Panc1 (cell line): ENCODE data around the gene COL1A1. TPM values are rescaled to one million over a fixed set of nuclear protein-coding genes. Genes with fewer than 3 reads are reported as not detected.

Source experiments
- ATAC-seq: fragments of 200-7000 bp; cut with Tn5 transposase; 2 replicates; pipeline ENCODE4 v1.9.1; 2020; ENCODE audit warnings: mild to moderate bottlenecking, moderate library complexity
- BruUV-seq: library from RNA; stranded (reverse); fragments of 400-500 nt; replicated peaks from 2 replicates; lab custom pipeline; 2021; lab: Mats Ljungman, UMichigan
- CTCF ChIA-PET: fragments of 300-600 bp; sonication (Branson Sonifier 250); formaldehyde crosslinking; loops from one replicate; lab custom pipeline; 2022; ENCODE audit warnings: antibody characterized with exemption; lab: Charles Lee
- POLR2A ChIA-PET: fragments of 300-600 bp; sonication (Branson Sonifier 250); formaldehyde crosslinking; loops from one replicate; lab custom pipeline; 2022; ENCODE audit warnings: antibody characterized with exemption; lab: Charles Lee
- DNase-seq: peaks from one replicate; pipeline ENCODE4 v3.0.0-alpha.2; 2010; ENCODE audit warnings: low read depth, low spot score
- H3K27ac ChIP-seq: 2 replicates; pipeline ENCODE4 v1.5.1; 2011; ENCODE audit warnings: mild to moderate bottlenecking, low read length, inconsistent platforms
- H3K27me3 ChIP-seq: fragments of 200-500 bp; sonication (Bioruptor generic); 2 replicates; pipeline ENCODE4 v1.6.0; 2014; ENCODE audit warnings: low read length, inconsistent platforms; ENCODE audit not compliant: control insufficient read depth, insufficient read depth
- H3K36me3 ChIP-seq: fragments of 200-500 bp; sonication (Bioruptor generic); 2 replicates; pipeline ENCODE4 v1.5.1; 2014; ENCODE audit warnings: inconsistent platforms, mild to moderate bottlenecking, low read length, moderate library complexity; ENCODE audit not compliant: control insufficient read depth, insufficient read depth
- H3K4me1 ChIP-seq: 2 replicates; pipeline ENCODE4 v1.5.1; 2011; ENCODE audit warnings: inconsistent platforms, mild to moderate bottlenecking, low read length, moderate library complexity; ENCODE audit not compliant: control insufficient read depth, insufficient read depth
- H3K4me3 ChIP-seq, 2 experiments: 2 replicates each; pipeline ENCODE4 v1.5.1; 2011 to 2012; ENCODE audit warnings: low read depth in 2 of 2, low read length in 2 of 2, mild to moderate bottlenecking in 2 of 2, inconsistent platforms in 1 of 2, moderate library complexity in 1 of 2
- H3K9me3 ChIP-seq: fragments of 200-500 bp; sonication (Bioruptor generic); 2 replicates; pipeline ENCODE4 v1.5.1; 2014; ENCODE audit warnings: low read depth, mild to moderate bottlenecking, inconsistent platforms, low read length, moderate library complexity; ENCODE audit not compliant: control insufficient read depth, insufficient read depth
- POLR2AphosphoS5 ChIP-seq: IDR thresholded peaks from 2 replicates; pipeline ENCODE4 v1.6.1; 2012; ENCODE audit warnings: mild to moderate bottlenecking, low read depth, low read length, moderate library complexity
- SIN3A ChIP-seq: IDR thresholded peaks from 2 replicates; pipeline ENCODE4 v1.6.1; 2012; ENCODE audit warnings: low read depth, mild to moderate bottlenecking, low read length, moderate library complexity, borderline replicate concordance; ENCODE audit not compliant: insufficient read depth
- TCF7L2 ChIP-seq: IDR thresholded peaks from 2 replicates; pipeline ENCODE4 v1.6.1; 2011; ENCODE audit warnings: mild to moderate bottlenecking, low read depth, low read length, inconsistent platforms
- in situ Hi-C: cut with HindIII; loops from 2 replicates; pipeline ENCODE4 v1.10.0; 2016; ENCODE audit warnings: low sequenced_read_pairs, low pct_unique_long_range_greater_than_20kb
- intact Hi-C: fragments of 100-400 bp; cut with micrococcal nuclease; formaldehyde crosslinking; loops from one replicate; pipeline ENCODE4 v1.10.0; 2022; ENCODE audit not compliant: unreplicated experiment
- total RNA-seq: library from RNA; stranded (reverse); gene quantifications from one replicate; pipeline ENCODE4 v1.2.1, GENCODE V29; 2021; ENCODE audit not compliant: unreplicated experiment
- TF ChIP-seq, protein P1 (sequence below): fragments of 450-650 bp; IDR thresholded peaks from 2 replicates; pipeline ENCODE4 v1.5.1; 2017; ENCODE audit warnings: mild to moderate bottlenecking
- TF ChIP-seq, protein P2 (sequence below), 2 experiments: IDR thresholded peaks; 2 replicates each; pipeline ENCODE4 v1.6.1; 2011 to 2012; ENCODE audit warnings: low read depth in 2 of 2, control low read depth in 1 of 2, low read length in 1 of 2, mild to moderate bottlenecking in 1 of 2, moderate library complexity in 1 of 2; ENCODE audit not compliant: insufficient read depth in 1 of 2

Gene COL1A1
- total RNA-seq, 1 experiment from 2014 or later: 52.7 TPM

DNA sequence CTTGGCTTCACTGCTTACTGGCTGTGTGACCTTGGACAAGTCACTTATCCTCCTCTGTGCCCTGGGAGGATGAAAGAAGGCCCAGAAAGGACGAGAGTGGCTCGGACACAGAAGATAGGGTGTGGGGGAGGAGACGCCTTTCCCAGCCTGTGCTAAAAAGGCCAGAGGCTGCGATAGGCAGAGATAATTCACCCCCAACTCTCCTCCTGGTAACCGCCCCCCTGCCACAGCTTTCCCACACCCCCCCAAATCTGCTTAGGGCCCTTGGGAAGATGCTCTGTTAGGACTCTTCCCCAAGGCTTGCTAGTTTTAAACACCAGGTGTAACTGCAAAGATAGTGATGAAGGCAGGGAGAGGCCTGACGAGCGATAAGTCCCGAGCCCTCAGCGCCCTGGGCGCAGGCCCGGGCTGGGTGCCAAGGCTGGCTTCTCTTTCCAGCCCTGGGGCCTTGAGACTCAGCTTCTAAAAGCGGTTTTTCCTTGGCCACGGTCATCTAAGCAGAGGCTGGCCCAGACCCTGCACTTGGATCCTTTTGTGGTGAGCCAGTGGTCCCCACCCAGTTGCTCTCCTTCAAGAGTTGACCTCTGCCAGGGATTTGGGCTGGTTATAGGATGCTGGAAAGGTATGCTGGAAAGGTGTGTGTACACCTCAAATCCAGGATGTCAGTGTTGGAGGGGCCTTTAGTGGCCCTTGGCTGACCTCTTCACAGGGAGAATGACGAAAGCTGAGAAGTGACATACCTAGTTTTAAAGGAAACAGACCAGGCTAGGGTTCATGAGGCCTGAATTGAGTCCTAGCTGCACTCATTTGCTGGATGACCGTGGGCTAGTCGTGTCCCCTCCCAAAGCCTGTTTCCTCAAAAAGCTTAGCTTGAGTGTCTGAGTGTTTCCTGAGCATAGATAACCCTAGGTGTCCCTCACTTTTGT is 47.5 kb downstream of the COL1A1 start:
- BruUV-seq: no TSS peak
- CTCF ChIA-PET: no interaction called here
- intact Hi-C loops: no loop called here
- DNase-seq (no peak), ATAC-seq (no peak)
- Histone ChIP-seq H3K27me3 (no peaks in the 10 kb centered on the region), H3K4me3 (no peak overlapping the region), H3K27ac (peak overlapping the region; percentile 100), H3K9me3 (no peaks in the 10 kb centered on the region), H3K4me1 (peaks cover 43% of the 10 kb centered on the region), H3K36me3 (peaks cover 15% of the 10 kb centered on the region; the same call in 1 of the 2 replicates)
- POLR2A ChIA-PET: interaction anchor here (0.5 kb wide), 1 partner anchor 342 kb away, joined by 4 read pairs; no protein-coding TSS in a partner anchor
- TF ChIP-seq POLR2AphosphoS5: no peak
- TF ChIP-seq SIN3A: no peak
- TF ChIP-seq TCF7L2: no peak
- TF ChIP-seq, protein P1, sequence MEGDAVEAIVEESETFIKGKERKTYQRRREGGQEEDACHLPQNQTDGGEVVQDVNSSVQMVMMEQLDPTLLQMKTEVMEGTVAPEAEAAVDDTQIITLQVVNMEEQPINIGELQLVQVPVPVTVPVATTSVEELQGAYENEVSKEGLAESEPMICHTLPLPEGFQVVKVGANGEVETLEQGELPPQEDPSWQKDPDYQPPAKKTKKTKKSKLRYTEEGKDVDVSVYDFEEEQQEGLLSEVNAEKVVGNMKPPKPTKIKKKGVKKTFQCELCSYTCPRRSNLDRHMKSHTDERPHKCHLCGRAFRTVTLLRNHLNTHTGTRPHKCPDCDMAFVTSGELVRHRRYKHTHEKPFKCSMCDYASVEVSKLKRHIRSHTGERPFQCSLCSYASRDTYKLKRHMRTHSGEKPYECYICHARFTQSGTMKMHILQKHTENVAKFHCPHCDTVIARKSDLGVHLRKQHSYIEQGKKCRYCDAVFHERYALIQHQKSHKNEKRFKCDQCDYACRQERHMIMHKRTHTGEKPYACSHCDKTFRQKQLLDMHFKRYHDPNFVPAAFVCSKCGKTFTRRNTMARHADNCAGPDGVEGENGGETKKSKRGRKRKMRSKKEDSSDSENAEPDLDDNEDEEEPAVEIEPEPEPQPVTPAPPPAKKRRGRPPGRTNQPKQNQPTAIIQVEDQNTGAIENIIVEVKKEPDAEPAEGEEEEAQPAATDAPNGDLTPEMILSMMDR: no peak
- TF ChIP-seq, protein P2, sequence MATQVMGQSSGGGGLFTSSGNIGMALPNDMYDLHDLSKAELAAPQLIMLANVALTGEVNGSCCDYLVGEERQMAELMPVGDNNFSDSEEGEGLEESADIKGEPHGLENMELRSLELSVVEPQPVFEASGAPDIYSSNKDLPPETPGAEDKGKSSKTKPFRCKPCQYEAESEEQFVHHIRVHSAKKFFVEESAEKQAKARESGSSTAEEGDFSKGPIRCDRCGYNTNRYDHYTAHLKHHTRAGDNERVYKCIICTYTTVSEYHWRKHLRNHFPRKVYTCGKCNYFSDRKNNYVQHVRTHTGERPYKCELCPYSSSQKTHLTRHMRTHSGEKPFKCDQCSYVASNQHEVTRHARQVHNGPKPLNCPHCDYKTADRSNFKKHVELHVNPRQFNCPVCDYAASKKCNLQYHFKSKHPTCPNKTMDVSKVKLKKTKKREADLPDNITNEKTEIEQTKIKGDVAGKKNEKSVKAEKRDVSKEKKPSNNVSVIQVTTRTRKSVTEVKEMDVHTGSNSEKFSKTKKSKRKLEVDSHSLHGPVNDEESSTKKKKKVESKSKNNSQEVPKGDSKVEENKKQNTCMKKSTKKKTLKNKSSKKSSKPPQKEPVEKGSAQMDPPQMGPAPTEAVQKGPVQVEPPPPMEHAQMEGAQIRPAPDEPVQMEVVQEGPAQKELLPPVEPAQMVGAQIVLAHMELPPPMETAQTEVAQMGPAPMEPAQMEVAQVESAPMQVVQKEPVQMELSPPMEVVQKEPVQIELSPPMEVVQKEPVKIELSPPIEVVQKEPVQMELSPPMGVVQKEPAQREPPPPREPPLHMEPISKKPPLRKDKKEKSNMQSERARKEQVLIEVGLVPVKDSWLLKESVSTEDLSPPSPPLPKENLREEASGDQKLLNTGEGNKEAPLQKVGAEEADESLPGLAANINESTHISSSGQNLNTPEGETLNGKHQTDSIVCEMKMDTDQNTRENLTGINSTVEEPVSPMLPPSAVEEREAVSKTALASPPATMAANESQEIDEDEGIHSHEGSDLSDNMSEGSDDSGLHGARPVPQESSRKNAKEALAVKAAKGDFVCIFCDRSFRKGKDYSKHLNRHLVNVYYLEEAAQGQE (IDR thresholded peaks at IDR 0.05; ENCODE audit: insufficient read depth in 1 of 2, low read depth in 2 of 2, low read length in 1 of 2): no peak
- in situ Hi-C loops: no loop called here

DNA sequence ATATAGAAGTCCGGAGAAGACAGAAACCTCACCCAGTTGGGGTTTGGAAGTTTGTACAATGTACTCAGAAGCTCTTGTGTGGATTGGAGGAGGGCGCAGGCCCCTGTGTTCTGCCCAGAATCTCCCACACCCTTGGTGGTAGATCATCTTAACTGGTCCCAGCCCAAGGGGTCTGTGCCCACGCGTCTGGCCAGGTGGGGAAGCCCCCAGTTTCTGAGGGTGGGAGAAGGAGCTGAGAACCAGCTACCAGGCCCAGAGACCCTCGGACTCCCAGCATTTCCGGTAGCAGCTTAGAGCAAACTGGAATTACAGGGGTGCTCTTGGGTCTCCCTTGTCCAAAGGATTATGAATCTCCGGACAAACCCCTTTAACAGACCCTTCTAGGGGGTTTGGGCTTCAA is 48.7 kb downstream of the COL1A1 start:
- TF ChIP-seq POLR2AphosphoS5: no peak
- TF ChIP-seq, protein P2 (IDR thresholded peaks at IDR 0.05; ENCODE audit: insufficient read depth in 1 of 2, low read depth in 2 of 2, low read length in 1 of 2): no peak
- TF ChIP-seq, protein P1: no peak
- TF ChIP-seq SIN3A: no peak
- TF ChIP-seq TCF7L2: no peak
- no peak overlapping the region; a peak in 1 of 4 replicates for H3K4me3 ChIP-seq
- H3K27me3 ChIP-seq: no peaks in the 10 kb centered on the region
- ATAC-seq (no peak), DNase-seq (no peak)
- no peaks in the 10 kb centered on the region for H3K9me3 ChIP-seq
- CTCF ChIA-PET: interaction anchor here (0.5 to 1.6 kb wide), 2 partner anchors 9 to 53 kb away, joined by 8 to 11 read pairs; no protein-coding TSS in a partner anchor
- in situ Hi-C loops: no loop called here
- peak overlapping the region; percentile 100 for H3K27ac ChIP-seq
- peaks cover 43% of the 10 kb centered on the region for H3K4me1 ChIP-seq
- intact Hi-C loops: no loop called here
- peaks cover 15% of the 10 kb centered on the region; the same call in 1 of the 2 replicates for H3K36me3 ChIP-seq
- no TSS peak for BruUV-seq
- POLR2A ChIA-PET: no interaction called here
